ENCODE measurements around the gene STPG1. TPM values are rescaled to one million over a fixed set of nuclear protein-coding genes. Genes with fewer than 3 reads are reported as not detected.

STPG1 gene
- total and polyA plus RNA-seq, 2 of the 13 experiments (the other 11 are each of a cell fraction or from before 2014, with no cell fraction given) = 3.4 to 4.3 TPM

DNA sequence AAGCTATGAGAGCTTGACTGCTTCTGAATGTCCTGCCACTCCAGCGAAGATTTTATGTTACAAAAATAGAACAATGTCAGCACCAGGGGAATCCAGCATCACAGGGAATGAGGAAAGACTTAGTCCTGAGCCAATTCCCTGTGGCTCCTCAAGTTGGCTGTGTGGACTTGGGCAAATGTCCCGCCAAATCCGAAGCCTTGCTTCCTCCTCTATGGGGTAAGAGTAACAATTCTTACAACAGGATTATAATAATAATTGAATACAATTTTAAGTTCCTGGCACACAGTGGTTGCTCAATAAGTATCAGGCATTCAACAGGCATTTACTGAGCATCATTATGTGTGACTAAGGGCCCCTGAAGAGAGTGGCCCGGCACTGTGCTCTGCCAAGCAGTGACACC is 44.4 kb downstream of the STPG1 start (continued):
- TF ChIP-seq, protein P1, sequence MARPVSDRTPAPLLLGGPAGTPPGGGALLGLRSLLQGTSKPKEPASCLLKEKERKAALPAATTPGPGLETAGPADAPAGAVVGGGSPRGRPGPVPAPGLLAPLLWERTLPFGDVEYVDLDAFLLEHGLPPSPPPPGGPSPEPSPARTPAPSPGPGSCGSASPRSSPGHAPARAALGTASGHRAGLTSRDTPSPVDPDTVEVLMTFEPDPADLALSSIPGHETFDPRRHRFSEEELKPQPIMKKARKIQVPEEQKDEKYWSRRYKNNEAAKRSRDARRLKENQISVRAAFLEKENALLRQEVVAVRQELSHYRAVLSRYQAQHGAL (CRISPR knock-in tag; IDR thresholded peaks at IDR 0.05; ENCODE audit: not compliant biosample characterization) = no peak
- TF ChIP-seq SALL1 (CRISPR knock-in tag; IDR thresholded peaks at IDR 0.05) (no peak), ZNF530 (CRISPR knock-in tag; IDR thresholded peaks at IDR 0.05; ENCODE audit: low read depth) (no peak), RBAK (CRISPR knock-in tag; IDR thresholded peaks at IDR 0.05) (no peak), ZNF496 (CRISPR knock-in tag; IDR thresholded peaks at IDR 0.05; ENCODE audit: insufficient replicate concordance) (no peak), BHLHE40 (IDR thresholded peaks at IDR 0.05; ENCODE audit: low read length) (no peak)
- TF ChIP-seq, protein P2, sequence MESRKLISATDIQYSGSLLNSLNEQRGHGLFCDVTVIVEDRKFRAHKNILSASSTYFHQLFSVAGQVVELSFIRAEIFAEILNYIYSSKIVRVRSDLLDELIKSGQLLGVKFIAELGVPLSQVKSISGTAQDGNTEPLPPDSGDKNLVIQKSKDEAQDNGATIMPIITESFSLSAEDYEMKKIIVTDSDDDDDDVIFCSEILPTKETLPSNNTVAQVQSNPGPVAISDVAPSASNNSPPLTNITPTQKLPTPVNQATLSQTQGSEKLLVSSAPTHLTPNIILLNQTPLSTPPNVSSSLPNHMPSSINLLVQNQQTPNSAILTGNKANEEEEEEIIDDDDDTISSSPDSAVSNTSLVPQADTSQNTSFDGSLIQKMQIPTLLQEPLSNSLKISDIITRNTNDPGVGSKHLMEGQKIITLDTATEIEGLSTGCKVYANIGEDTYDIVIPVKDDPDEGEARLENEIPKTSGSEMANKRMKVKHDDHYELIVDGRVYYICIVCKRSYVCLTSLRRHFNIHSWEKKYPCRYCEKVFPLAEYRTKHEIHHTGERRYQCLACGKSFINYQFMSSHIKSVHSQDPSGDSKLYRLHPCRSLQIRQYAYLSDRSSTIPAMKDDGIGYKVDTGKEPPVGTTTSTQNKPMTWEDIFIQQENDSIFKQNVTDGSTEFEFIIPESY (CRISPR knock-in tag; IDR thresholded peaks at IDR 0.05) = no peak
- TF ChIP-seq, protein P3, sequence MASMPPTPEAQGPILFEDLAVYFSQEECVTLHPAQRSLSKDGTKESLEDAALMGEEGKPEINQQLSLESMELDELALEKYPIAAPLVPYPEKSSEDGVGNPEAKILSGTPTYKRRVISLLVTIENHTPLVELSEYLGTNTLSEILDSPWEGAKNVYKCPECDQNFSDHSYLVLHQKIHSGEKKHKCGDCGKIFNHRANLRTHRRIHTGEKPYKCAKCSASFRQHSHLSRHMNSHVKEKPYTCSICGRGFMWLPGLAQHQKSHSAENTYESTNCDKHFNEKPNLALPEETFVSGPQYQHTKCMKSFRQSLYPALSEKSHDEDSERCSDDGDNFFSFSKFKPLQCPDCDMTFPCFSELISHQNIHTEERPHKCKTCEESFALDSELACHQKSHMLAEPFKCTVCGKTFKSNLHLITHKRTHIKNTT (CRISPR knock-in tag; IDR thresholded peaks at IDR 0.05) = no peak
- TF ChIP-seq, protein P4, sequence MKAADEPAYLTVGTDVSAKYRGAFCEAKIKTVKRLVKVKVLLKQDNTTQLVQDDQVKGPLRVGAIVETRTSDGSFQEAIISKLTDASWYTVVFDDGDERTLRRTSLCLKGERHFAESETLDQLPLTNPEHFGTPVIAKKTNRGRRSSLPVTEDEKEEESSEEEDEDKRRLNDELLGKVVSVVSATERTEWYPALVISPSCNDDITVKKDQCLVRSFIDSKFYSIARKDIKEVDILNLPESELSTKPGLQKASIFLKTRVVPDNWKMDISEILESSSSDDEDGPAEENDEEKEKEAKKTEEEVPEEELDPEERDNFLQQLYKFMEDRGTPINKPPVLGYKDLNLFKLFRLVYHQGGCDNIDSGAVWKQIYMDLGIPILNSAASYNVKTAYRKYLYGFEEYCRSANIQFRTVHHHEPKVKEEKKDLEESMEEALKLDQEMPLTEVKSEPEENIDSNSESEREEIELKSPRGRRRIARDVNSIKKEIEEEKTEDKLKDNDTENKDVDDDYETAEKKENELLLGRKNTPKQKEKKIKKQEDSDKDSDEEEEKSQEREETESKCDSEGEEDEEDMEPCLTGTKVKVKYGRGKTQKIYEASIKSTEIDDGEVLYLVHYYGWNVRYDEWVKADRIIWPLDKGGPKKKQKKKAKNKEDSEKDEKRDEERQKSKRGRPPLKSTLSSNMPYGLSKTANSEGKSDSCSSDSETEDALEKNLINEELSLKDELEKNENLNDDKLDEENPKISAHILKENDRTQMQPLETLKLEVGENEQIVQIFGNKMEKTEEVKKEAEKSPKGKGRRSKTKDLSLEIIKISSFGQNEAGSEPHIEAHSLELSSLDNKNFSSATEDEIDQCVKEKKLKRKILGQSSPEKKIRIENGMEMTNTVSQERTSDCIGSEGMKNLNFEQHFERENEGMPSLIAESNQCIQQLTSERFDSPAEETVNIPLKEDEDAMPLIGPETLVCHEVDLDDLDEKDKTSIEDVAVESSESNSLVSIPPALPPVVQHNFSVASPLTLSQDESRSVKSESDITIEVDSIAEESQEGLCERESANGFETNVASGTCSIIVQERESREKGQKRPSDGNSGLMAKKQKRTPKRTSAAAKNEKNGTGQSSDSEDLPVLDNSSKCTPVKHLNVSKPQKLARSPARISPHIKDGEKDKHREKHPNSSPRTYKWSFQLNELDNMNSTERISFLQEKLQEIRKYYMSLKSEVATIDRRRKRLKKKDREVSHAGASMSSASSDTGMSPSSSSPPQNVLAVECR (CRISPR knock-in tag; IDR thresholded peaks at IDR 0.05; ENCODE audit: borderline replicate concordance) = no peak

Data from HepG2 (cell line).